22Rv1 (cell line): Measurements from ENCODE around the gene ARL15.

Source experiments
- H3K27ac ChIP-seq: fragments of 450-650 bp; 2 replicates; pipeline ENCODE4 v1.5.1; 2017
- CTCF ChIP-seq: fragments of 450-650 bp; IDR thresholded peaks from 2 replicates; pipeline ENCODE4 v1.5.1; 2017; ENCODE audit warnings: mild to moderate bottlenecking
- ZFX ChIP-seq: fragments of 450-650 bp; IDR thresholded peaks from 2 replicates; pipeline ENCODE4 v1.6.1; 2017; ENCODE audit warnings: antibody characterized with exemption, borderline replicate concordance

ARL15 gene

GRCh38 chr5:54312499-54312898 lies 2.1 kb upstream of the ARL15 start:
- H3K27ac ChIP-seq: no peak overlapping the region
- no peak for TF ChIP-seq ZFX

- H3K27ac ChIP-seq: 0 out of 2 replicates have a peak overlapping the region, but pooled peaks have one; percentile 38
- TF ChIP-seq ZFX (no peak), CTCF (no peak)
These were observed 854 bp upstream of the ARL15 start for GRCh38 chr5:54311176-54311677.

- TF ChIP-seq ZFX (no peak), CTCF (no peak)
- peak overlapping the region; percentile 38; the same call in 1 of the 2 replicates for H3K27ac ChIP-seq
These were observed 511 bp downstream of the ARL15 start for GRCh38 chr5:54309691-54310432.

- no peak overlapping the region for H3K27ac ChIP-seq
- no peak for TF ChIP-seq ZFX
- no peak for TF ChIP-seq CTCF
These were observed 1.1 kb downstream of the ARL15 start for GRCh38 chr5:54309276-54309675.

- no peak overlapping the region for H3K27ac ChIP-seq
- TF ChIP-seq CTCF (no peak), ZFX (no peak)
These were observed 2.8 kb downstream of the ARL15 start for GRCh38 chr5:54307583-54307982.

- H3K27ac ChIP-seq: no peak overlapping the region
- TF ChIP-seq CTCF (no peak), ZFX (no peak)
These were observed 3.5 kb downstream of the ARL15 start for GRCh38 chr5:54306893-54307292.

GRCh38 chr5:54305737-54306136 lies 4.6 kb downstream of the ARL15 start:
- H3K27ac ChIP-seq: no peak overlapping the region

More at GRCh38 chr5:54305737-54306136, 4.6 kb downstream of the ARL15 start:
- TF ChIP-seq CTCF (no peak), ZFX (no peak)
